ENCODE results near the gene CAPN5.

CAPN5 gene

DNA sequence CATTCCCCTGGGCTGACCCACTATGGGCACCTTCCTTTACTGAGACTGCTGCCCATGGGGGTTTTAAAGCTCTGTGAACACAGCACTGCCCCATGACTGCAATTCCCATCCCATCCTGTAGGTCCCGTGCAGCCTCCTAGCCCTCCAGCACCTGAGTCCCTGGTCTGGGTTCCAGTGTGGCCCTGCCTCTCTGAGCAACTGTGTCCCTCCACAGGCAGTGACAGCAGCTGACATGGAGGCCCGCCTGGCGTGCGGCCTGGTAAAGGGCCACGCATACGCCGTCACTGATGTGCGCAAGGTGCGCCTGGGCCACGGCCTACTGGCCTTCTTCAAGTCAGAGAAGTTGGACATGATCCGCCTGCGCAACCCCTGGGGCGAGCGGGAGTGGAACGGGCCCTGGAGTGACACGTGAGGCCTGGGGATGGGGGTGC lies 48.4 kb downstream of the CAPN5 start:
- H3K4me3 ChIP-seq (ENCODE audit: low read length) = no peak overlapping the region
- TF ChIP-seq, protein P1, sequence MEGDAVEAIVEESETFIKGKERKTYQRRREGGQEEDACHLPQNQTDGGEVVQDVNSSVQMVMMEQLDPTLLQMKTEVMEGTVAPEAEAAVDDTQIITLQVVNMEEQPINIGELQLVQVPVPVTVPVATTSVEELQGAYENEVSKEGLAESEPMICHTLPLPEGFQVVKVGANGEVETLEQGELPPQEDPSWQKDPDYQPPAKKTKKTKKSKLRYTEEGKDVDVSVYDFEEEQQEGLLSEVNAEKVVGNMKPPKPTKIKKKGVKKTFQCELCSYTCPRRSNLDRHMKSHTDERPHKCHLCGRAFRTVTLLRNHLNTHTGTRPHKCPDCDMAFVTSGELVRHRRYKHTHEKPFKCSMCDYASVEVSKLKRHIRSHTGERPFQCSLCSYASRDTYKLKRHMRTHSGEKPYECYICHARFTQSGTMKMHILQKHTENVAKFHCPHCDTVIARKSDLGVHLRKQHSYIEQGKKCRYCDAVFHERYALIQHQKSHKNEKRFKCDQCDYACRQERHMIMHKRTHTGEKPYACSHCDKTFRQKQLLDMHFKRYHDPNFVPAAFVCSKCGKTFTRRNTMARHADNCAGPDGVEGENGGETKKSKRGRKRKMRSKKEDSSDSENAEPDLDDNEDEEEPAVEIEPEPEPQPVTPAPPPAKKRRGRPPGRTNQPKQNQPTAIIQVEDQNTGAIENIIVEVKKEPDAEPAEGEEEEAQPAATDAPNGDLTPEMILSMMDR (IDR thresholded peaks at IDR 0.05; ENCODE audit: insufficient read depth, low read depth, low read length, missing control alignments) = peak; percentile 25

GRCh38 chr11:77115956-77116355 lies 49.2 kb downstream of the CAPN5 start:
- no peak for DNase-seq (ENCODE audit: low read depth)
- TF ChIP-seq, protein P1 (IDR thresholded peaks at IDR 0.05; ENCODE audit: insufficient read depth, low read depth, low read length, missing control alignments) = no peak

More for the DNA sequence above, 48.4 kb downstream of the CAPN5 start:
- DNase-seq (ENCODE audit: low read depth) = no peak

DNA sequence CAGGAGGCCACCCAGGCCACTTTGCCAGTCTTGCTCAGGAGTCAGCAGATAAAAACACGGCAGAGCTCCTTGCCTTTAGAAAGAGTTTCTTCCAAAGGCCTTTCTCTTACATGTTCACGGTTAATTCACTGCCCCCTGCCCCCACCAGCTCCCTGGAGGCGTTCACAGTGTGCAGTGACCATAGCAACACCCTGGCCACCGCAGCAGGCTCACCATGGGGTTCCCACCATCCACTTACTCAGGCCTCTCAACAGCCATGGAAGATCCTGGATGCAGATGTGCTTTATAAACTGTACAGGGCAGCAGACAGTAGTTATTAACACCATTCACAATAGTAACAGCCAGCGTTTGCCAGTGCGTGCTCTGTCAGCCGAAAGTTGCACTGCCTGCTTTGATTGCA lies 50.7 kb downstream of the CAPN5 start:
- TF ChIP-seq, protein P1 (IDR thresholded peaks at IDR 0.05; ENCODE audit: insufficient read depth, low read depth, low read length, missing control alignments) = no peak
- H3K4me3 ChIP-seq (ENCODE audit: low read length) = no peak overlapping the region
- no peak for DNase-seq (ENCODE audit: low read depth)

More at GRCh38 chr11:77115956-77116355, 49.2 kb downstream of the CAPN5 start:
- H3K4me3 ChIP-seq (ENCODE audit: low read length) = no peak overlapping the region

DNA sequence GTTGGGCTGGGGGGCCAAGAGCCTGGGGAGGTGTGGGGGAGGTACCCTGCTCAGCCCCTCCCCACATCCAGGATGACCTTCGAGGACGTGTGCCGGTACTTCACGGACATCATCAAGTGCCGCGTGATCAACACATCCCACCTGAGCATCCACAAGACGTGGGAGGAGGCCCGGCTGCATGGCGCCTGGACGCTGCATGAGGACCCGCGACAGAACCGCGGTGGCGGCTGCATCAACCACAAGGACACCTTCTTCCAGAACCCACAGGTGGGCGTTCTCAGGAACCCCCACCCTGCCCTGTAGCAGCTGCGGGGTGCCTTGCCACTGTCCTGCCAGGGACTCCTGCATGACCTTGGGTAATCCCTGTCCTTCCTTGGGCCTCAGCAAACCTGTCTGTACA lies 51.3 kb downstream of the CAPN5 start:
- TF ChIP-seq, protein P1 (IDR thresholded peaks at IDR 0.05; ENCODE audit: insufficient read depth, low read depth, low read length, missing control alignments) = no peak
- DNase-seq (ENCODE audit: low read depth) = no peak

DNA sequence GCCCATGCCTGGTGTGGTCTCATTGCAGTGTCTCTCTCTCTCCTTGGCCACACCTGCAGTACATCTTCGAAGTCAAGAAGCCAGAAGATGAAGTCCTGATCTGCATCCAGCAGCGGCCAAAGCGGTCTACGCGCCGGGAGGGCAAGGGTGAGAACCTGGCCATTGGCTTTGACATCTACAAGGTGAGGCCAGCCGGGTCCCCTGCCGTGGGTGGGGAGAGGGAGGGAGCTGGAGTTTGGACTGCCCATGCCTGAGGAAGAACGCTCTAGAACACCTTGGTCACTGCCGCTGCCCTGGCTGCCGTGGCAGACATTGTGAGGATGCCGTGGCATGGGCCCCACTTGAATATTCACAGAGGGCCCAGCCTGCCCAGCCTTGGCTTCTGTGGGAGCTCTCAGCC lies 52.2 kb downstream of the CAPN5 start:
- H3K4me3 ChIP-seq (ENCODE audit: low read length) = no peak overlapping the region
- TF ChIP-seq, protein P1 (IDR thresholded peaks at IDR 0.05; ENCODE audit: insufficient read depth, low read depth, low read length, missing control alignments) = no peak
- no peak for DNase-seq (ENCODE audit: low read depth)

More for the DNA sequence above, 51.3 kb downstream of the CAPN5 start:
- H3K4me3 ChIP-seq (ENCODE audit: low read length) = no peak overlapping the region

GRCh38 chr11:77119531-77119936 lies 52.8 kb downstream of the CAPN5 start:
- no peak overlapping the region for H3K4me3 ChIP-seq (ENCODE audit: low read length)
- TF ChIP-seq, protein P1 (IDR thresholded peaks at IDR 0.05; ENCODE audit: insufficient read depth, low read depth, low read length, missing control alignments) = no peak
- no peak for DNase-seq (ENCODE audit: low read depth)

DNA sequence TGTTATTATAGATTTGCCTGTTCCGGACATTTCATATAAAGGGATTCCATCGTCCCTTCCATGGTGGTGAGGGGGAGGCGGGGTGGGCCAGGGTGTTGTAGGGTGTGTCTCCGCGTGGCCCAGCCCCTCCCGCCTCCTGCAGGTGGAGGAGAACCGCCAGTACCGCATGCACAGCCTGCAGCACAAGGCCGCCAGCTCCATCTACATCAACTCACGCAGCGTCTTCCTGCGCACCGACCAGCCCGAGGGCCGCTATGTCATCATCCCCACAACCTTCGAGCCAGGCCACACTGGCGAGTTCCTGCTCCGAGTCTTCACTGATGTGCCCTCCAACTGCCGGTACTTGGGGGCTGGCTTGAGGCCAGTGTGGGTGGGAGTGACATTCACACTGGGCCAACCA lies 53.8 kb downstream of the CAPN5 start:
- no peak overlapping the region for H3K4me3 ChIP-seq (ENCODE audit: low read length)
- no peak for DNase-seq (ENCODE audit: low read depth)
- TF ChIP-seq, protein P1 (IDR thresholded peaks at IDR 0.05; ENCODE audit: insufficient read depth, low read depth, low read length, missing control alignments) = no peak

All from epithelial cell of esophagus (primary cell).